Skin epidermis (tissue), 12 donors: Measurements from ENCODE around the gene MARCHF3.
"Not testable (repeated sequence)": the region's sequence is repeated elsewhere in the genome, so short reads cannot be mapped to it uniquely, and the experiment has no call there.

Experiments
- H3K27ac ChIP-seq, 21 experiments: fragments of 200-600 bp; sonication (generic) in 11 of 21; one replicate each; pipeline ENCODE4 v1.5.0; 2020; ENCODE audit warnings: mild to moderate bottlenecking in 3 of 21, inconsistent platforms in 2 of 21, moderate library complexity in 2 of 21
- H3K4me3 ChIP-seq, 7 experiments: fragments of 200-600 bp; sonication (generic) in 2 of 7; one replicate each; pipeline ENCODE4 v1.5.0; 2020; ENCODE audit warnings: inconsistent platforms in 2 of 7, mild to moderate bottlenecking in 2 of 7, moderate library complexity in 1 of 7

Gene MARCHF3

GRCh38 chr5:127053551-127053950, 23.2 kb upstream of the MARCHF3 start:
- not testable (repeated sequence) for H3K4me3 ChIP-seq, H3K27ac ChIP-seq

GRCh38 chr5:127053049-127053448, 22.7 kb upstream of the MARCHF3 start:
- no peak overlapping the region for H3K27ac ChIP-seq
- H3K4me3 ChIP-seq = no peak overlapping the region

- no peak overlapping the region for H3K4me3 ChIP-seq
- H3K27ac ChIP-seq = no peak overlapping the region
Measured at GRCh38 chr5:127051591-127051990, 21.2 kb upstream of the MARCHF3 start.

GRCh38 chr5:127046343-127047072, 16.1 kb upstream of the MARCHF3 start:
- Histone ChIP-seq H3K27ac (no peak overlapping the region), H3K4me3 (no peak overlapping the region)

GRCh38 chr5:127042593-127042992, 12.2 kb upstream of the MARCHF3 start:
- H3K27ac ChIP-seq = no peak overlapping the region
- H3K4me3 ChIP-seq = no peak overlapping the region

- Histone ChIP-seq H3K4me3 (no peak overlapping the region), H3K27ac (peak overlapping the region in 6 of 21 experiments; percentile 11 to 72 (median 40))
Measured at GRCh38 chr5:127041571-127041970, 11.2 kb upstream of the MARCHF3 start.

GRCh38 chr5:127040796-127041520, 10.6 kb upstream of the MARCHF3 start:
- Histone ChIP-seq H3K4me3 (peak overlapping the region in 1 of 7 experiments; percentile 0), H3K27ac (peak overlapping the region in 9 of 21 experiments; percentile 6 to 72 (median 29))

- no peak overlapping the region for H3K27ac ChIP-seq
- no peak overlapping the region for H3K4me3 ChIP-seq
Measured at GRCh38 chr5:127038550-127038949, 8.2 kb upstream of the MARCHF3 start.

GRCh38 chr5:127031863-127032232, 1.5 kb upstream of the MARCHF3 start:
- H3K27ac ChIP-seq = no peak overlapping the region
- H3K4me3 ChIP-seq = peak overlapping the region in 1 of 7 experiments; percentile 84

GRCh38 chr5:127031147-127031862, 947 bp upstream of the MARCHF3 start:
- Histone ChIP-seq H3K27ac (peak overlapping the region in 19 of 21 experiments; percentile 27 to 89 (median 79)), H3K4me3 (peak overlapping the region; percentile 54 to 86 (median 69))

GRCh38 chr5:127029581-127030258, 638 bp downstream of the MARCHF3 start:
- peak overlapping the region in 20 of 21 experiments; percentile 31 to 91 (median 80) for H3K27ac ChIP-seq
- peak overlapping the region; percentile 54 to 86 (median 69) for H3K4me3 ChIP-seq

GRCh38 chr5:127028822-127029457, 1.4 kb downstream of the MARCHF3 start:
- no peak overlapping the region for H3K27ac ChIP-seq
- H3K4me3 ChIP-seq = peak overlapping the region in 4 of 7 experiments; percentile 54 to 86 (median 66)

GRCh38 chr5:127027539-127027938, 2.8 kb downstream of the MARCHF3 start:
- no peak overlapping the region for H3K4me3 ChIP-seq
- no peak overlapping the region for H3K27ac ChIP-seq

GRCh38 chr5:127026166-127026565, 4.2 kb downstream of the MARCHF3 start:
- Histone ChIP-seq H3K4me3 (no peak overlapping the region), H3K27ac (no peak overlapping the region)

- H3K27ac ChIP-seq = no peak overlapping the region
- no peak overlapping the region for H3K4me3 ChIP-seq
Measured at GRCh38 chr5:127025467-127025866, 4.9 kb downstream of the MARCHF3 start.

- Histone ChIP-seq H3K27ac (no peak overlapping the region), H3K4me3 (no peak overlapping the region)
Measured at GRCh38 chr5:127024821-127025220, 5.5 kb downstream of the MARCHF3 start.

GRCh38 chr5:127023552-127024191, 6.7 kb downstream of the MARCHF3 start:
- H3K27ac ChIP-seq, H3K4me3 ChIP-seq: not testable (repeated sequence)

- no peak overlapping the region for H3K27ac ChIP-seq
- H3K4me3 ChIP-seq = no peak overlapping the region
Measured at GRCh38 chr5:127022846-127023245, 7.5 kb downstream of the MARCHF3 start.

GRCh38 chr5:127019928-127020327, 10.4 kb downstream of the MARCHF3 start:
- Histone ChIP-seq H3K4me3 (no peak overlapping the region), H3K27ac (no peak overlapping the region)
